OCI-LY1 (cell line): Measurements from ENCODE around the gene NCEH1.

Experiments
- H2AFZ ChIP-seq: fragments of 200-600 bp; sonication (generic), shearing (Covaris generic); 2 replicates; pipeline ENCODE4 v1.6.0; 2014; ENCODE audit warnings: antibody characterized with exemption, mild to moderate bottlenecking, low read length
- H3F3A ChIP-seq: fragments of 200-600 bp; sonication (generic), shearing (Covaris generic); 2 replicates; pipeline ENCODE4 v1.6.0; 2014; ENCODE audit warnings: mild to moderate bottlenecking, antibody characterized with exemption, low read length, moderate library complexity; ENCODE audit not compliant: insufficient read depth
- H3K27ac ChIP-seq: fragments of 200-600 bp; sonication (generic); 2 replicates; pipeline ENCODE4 v1.5.1; 2014; ENCODE audit warnings: low read length, mixed run types, mild to moderate bottlenecking, low read depth; ENCODE audit not compliant: poor library complexity, severe bottlenecking
- H3K27me3 ChIP-seq: fragments of 200-600 bp; sonication (generic); 2 replicates; pipeline ENCODE4 v1.6.0; 2014; ENCODE audit warnings: antibody characterized with exemption, mild to moderate bottlenecking, low read length, moderate library complexity; ENCODE audit not compliant: insufficient read depth
- H3K36me3 ChIP-seq: fragments of 200-600 bp; sonication (generic); 2 replicates; pipeline ENCODE4 v1.6.1; 2014; ENCODE audit warnings: mild to moderate bottlenecking, antibody characterized with exemption, low read length, moderate library complexity, mixed read lengths; ENCODE audit not compliant: insufficient read depth
- H3K4me1 ChIP-seq: fragments of 200-600 bp; sonication (generic); 2 replicates; pipeline ENCODE4 v1.5.1; 2014; ENCODE audit warnings: mild to moderate bottlenecking, low read length, moderate library complexity; ENCODE audit not compliant: insufficient read depth, severe bottlenecking
- H3K4me2 ChIP-seq: fragments of 200-600 bp; sonication (generic), shearing (Covaris generic); 2 replicates; pipeline ENCODE4 v1.6.1; 2014; ENCODE audit warnings: low read length
- H3K4me3 ChIP-seq: fragments of 200-600 bp; sonication (generic); 2 replicates; pipeline ENCODE4 v1.5.1; 2014; ENCODE audit warnings: low read length, low read depth, mild to moderate bottlenecking, mixed read lengths; ENCODE audit not compliant: poor library complexity, severe bottlenecking
- H3K79me2 ChIP-seq: fragments of 200-600 bp; shearing (Covaris generic); 2 replicates; pipeline ENCODE4 v1.6.1; 2016; ENCODE audit warnings: mixed run types, low read length, mixed read lengths; ENCODE audit not compliant: insufficient read depth
- H3K9ac ChIP-seq: fragments of 200-600 bp; sonication (generic), shearing (Covaris generic); 2 replicates; pipeline ENCODE4 v1.6.1; 2014; ENCODE audit warnings: mild to moderate bottlenecking, low read length, mixed read lengths
- H3K9me2 ChIP-seq: fragments of 200-600 bp; sonication (generic), shearing (Covaris generic); 2 replicates; pipeline ENCODE4 v1.6.1; 2014; ENCODE audit warnings: low read depth, mild to moderate bottlenecking, low read length, mixed read lengths
- H3K9me3 ChIP-seq: fragments of 200-600 bp; shearing (Covaris generic); 2 replicates; pipeline ENCODE4 v1.6.1; 2014; ENCODE audit warnings: low read length, mixed read lengths
- H4K20me1 ChIP-seq: fragments of 200-600 bp; sonication (generic), shearing (Covaris generic); 2 replicates; pipeline ENCODE4 v1.6.0; 2016; ENCODE audit warnings: mild to moderate bottlenecking, low read length; ENCODE audit not compliant: insufficient read depth
- CTCF ChIP-seq: fragments of 200-600 bp; sonication (generic), shearing (Covaris generic); IDR thresholded peaks from 2 replicates; pipeline ENCODE4 v1.5.1; 2017; ENCODE audit warnings: mild to moderate bottlenecking, antibody characterized with exemption, low read length, moderate library complexity, mixed read lengths
- EZH2 ChIP-seq: fragments of 200-600 bp; sonication (generic), shearing (Covaris generic); IDR thresholded peaks from 2 replicates; pipeline ENCODE4 v1.8.0; 2017; ENCODE audit warnings: borderline replicate concordance, mixed run types, mild to moderate bottlenecking, antibody characterized with exemption, low read length, moderate library complexity, mixed read lengths

Gene NCEH1

GRCh38 chr3:172654470-172654869, 56.4 kb downstream of the NCEH1 start:
- H3K36me3 ChIP-seq: no peaks in the 10 kb centered on the region
- H4K20me1 ChIP-seq: no peaks in the 10 kb centered on the region
- no peaks in the 10 kb centered on the region for H3K9me2 ChIP-seq
- H2AFZ ChIP-seq: no peak overlapping the region
- TF ChIP-seq CTCF: no peak
- TF ChIP-seq EZH2: no peak
- H3K27ac ChIP-seq: no peak overlapping the region
- H3K9ac ChIP-seq: no peak overlapping the region
- H3K4me2 ChIP-seq: no peak overlapping the region
- H3K79me2 ChIP-seq: no peaks in the 10 kb centered on the region
- H3K4me3 ChIP-seq: no peak overlapping the region
- no peaks in the 10 kb centered on the region for H3K4me1 ChIP-seq
- no peaks in the 10 kb centered on the region for H3F3A ChIP-seq
- H3K9me3 ChIP-seq: no peaks in the 10 kb centered on the region
- H3K27me3 ChIP-seq: no peaks in the 10 kb centered on the region

DNA sequence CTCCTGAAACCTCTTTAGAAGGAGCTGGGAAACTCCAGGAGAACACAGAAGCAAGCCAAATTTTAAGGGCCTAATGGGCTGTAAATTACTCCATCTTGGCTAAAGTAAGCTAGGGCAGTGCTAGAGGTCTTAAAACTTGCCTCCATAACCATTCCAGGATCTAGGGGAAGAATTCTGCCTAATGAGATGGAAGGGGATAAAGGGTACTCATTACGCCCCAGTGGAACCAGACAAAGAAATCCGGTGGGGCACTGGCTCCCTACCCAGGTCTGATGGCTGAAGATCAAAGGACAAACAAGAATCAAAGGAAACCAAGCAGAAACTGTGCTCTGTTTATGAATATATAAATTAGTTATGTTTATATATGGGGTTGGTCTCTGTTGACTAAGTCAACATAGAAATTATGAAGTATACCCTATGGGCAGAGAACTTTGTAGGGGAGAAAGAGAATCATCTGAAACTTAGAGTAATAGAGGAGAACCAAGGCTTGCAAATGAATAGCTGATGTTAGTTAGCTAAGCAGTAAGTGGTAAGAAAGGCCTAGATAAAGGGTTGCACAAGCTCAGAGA, 57.8 kb downstream of the NCEH1 start:
- H3K9me3 ChIP-seq: no peaks in the 10 kb centered on the region
- no peak overlapping the region for H3K27ac ChIP-seq
- H4K20me1 ChIP-seq: no peaks in the 10 kb centered on the region
- no peak overlapping the region for H2AFZ ChIP-seq
- no peaks in the 10 kb centered on the region for H3K27me3 ChIP-seq
- H3F3A ChIP-seq: no peaks in the 10 kb centered on the region
- no peak overlapping the region for H3K4me3 ChIP-seq
- no peak overlapping the region for H3K9ac ChIP-seq
- no peaks in the 10 kb centered on the region for H3K79me2 ChIP-seq
- no peaks in the 10 kb centered on the region for H3K36me3 ChIP-seq
- H3K4me1 ChIP-seq: no peaks in the 10 kb centered on the region
- no peaks in the 10 kb centered on the region for H3K9me2 ChIP-seq
- H3K4me2 ChIP-seq: no peak overlapping the region
- TF ChIP-seq CTCF (no peak), EZH2 (no peak)

DNA sequence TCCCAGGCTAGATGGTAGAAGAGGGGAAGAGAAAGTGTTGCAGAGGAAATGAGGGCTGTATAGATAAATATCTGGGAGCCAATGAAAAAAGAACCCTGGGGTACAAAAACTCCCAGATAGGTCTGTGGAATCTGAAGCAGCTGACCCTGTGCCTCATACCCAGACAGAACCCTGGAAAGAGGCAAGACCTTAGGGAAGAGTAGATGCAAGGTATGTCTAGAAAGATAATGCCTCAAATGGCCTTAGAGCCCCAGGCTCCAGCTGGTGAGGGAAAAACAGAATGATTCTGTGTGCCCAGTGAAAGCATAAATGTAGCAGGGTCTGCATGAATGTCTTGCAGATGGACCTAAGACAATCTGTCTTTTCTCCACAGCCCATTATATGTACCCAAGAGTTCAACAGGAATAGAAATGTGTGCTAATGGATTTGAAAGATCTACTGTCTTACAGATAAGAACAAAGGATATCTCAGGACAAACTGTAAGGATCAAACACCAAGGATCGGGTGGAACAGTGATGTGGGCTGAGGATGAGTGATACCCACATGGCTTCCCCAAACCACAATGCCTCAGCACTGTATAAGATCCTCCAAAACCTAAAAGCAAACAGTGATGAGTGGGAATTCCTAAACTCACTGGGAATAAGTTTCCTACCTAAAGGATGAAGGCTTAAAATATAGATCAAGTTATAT, 58.8 kb downstream of the NCEH1 start:
- Histone ChIP-seq H4K20me1 (no peaks in the 10 kb centered on the region), H3K4me1 (no peaks in the 10 kb centered on the region), H3K9me2 (no peaks in the 10 kb centered on the region), H3K36me3 (no peaks in the 10 kb centered on the region), H3F3A (no peaks in the 10 kb centered on the region), H3K27ac (no peak overlapping the region), H3K79me2 (no peaks in the 10 kb centered on the region), H3K9me3 (no peaks in the 10 kb centered on the region), H3K9ac (no peak overlapping the region), H2AFZ (no peak overlapping the region), H3K4me3 (no peak overlapping the region), H3K4me2 (no peak overlapping the region), H3K27me3 (no peaks in the 10 kb centered on the region)
- TF ChIP-seq EZH2 (no peak), CTCF (no peak)
